H1 (cell line): Measurements from ENCODE around the gene TMEM266. TPM values are rescaled to one million over a fixed set of nuclear protein-coding genes. Genes with fewer than 3 reads are reported as not detected.

Experiments
- CTCF ChIA-PET: fragments of 300-600 bp; sonication (Branson Sonifier 250); formaldehyde crosslinking; loops from one replicate; lab custom pipeline; 2021; ENCODE audit not compliant: partially characterized antibody; lab: Charles Lee
- POLR2A ChIA-PET: fragments of 300-600 bp; sonication (Branson Sonifier 250); formaldehyde crosslinking; loops from one replicate; lab custom pipeline; 2021; ENCODE audit warnings: inconsistent platforms; ENCODE audit not compliant: partially characterized antibody; lab: Charles Lee
- DNase-seq, 2 experiments: peaks; one replicate each; pipeline versions ENCODE4 v3.0.0 to v3.0.0-alpha.2; 2010 to 2022; ENCODE audit warnings: low spot score in 2 of 2, low read depth in 1 of 2, mixed read lengths in 1 of 2
- FAIRE-seq: peaks from 2 replicates; lab custom pipeline; 2011; peaks lifted over from hg19 to GRCh38; lab: Jason Lieb, UNC
- H2AFZ ChIP-seq: 2 replicates; pipeline ENCODE4 v1.8.1; 2012; ENCODE audit warnings: low read length, inconsistent platforms
- H2AK5ac ChIP-seq: 2 replicates; pipeline ENCODE4 v1.6.1; 2013; ENCODE audit warnings: low read depth, low read length
- H2BK120ac ChIP-seq: replicated peaks from 2 replicates; pipeline ENCODE3; 2013; ENCODE audit warnings: low read depth, low read length, inconsistent platforms
- H2BK12ac ChIP-seq: 2 replicates; pipeline ENCODE4 v1.6.1; 2013; ENCODE audit warnings: low read depth, low read length
- H2BK15ac ChIP-seq: 2 replicates; pipeline ENCODE4 v1.6.1; 2013; ENCODE audit warnings: low read length
- H2BK20ac ChIP-seq: 2 replicates; pipeline ENCODE4 v1.6.1; 2013; ENCODE audit warnings: low read length
- H2BK5ac ChIP-seq: 2 replicates; pipeline ENCODE4 v1.6.1; 2013; ENCODE audit warnings: low read depth, low read length
- H3K14ac ChIP-seq: 2 replicates; pipeline ENCODE4 v1.6.1; 2013; ENCODE audit warnings: inconsistent platforms; ENCODE audit not compliant: insufficient read length
- H3K18ac ChIP-seq: 2 replicates; pipeline ENCODE4 v1.6.1; 2013; ENCODE audit warnings: low read length; ENCODE audit errors: extremely low read depth
- H3K23ac ChIP-seq: 2 replicates; pipeline ENCODE4 v1.6.1; 2013; ENCODE audit warnings: inconsistent platforms; ENCODE audit not compliant: insufficient read length
- H3K23me2 ChIP-seq: 2 replicates; pipeline ENCODE4 v1.6.1; 2013; ENCODE audit warnings: low read depth, low read length
- H3K27ac ChIP-seq: 2 replicates; pipeline ENCODE4 v1.6.1; 2011; ENCODE audit warnings: low read depth, low read length, inconsistent platforms
- H3K27me3 ChIP-seq, 4 experiments: replicated peaks in 1 of 4; 1 replicate in 1 of 4; 2 replicates in 3 of 4; pipeline versions ENCODE4 v1.6.1 to v1.8.1; 2011 to 2013; ENCODE audit warnings: low read length in 3 of 4, mild to moderate bottlenecking in 3 of 4, inconsistent platforms in 2 of 4, mixed read lengths in 2 of 4, moderate library complexity in 1 of 4; ENCODE audit not compliant: control insufficient read depth in 3 of 4, insufficient read depth in 3 of 4; ENCODE audit errors: extremely low read depth in 1 of 4
- H3K36me3 ChIP-seq, 4 experiments: 2 replicates each; pipeline versions ENCODE4 v1.6.1 to v1.8.1; 2011 to 2013; ENCODE audit warnings: mild to moderate bottlenecking in 4 of 4, low read length in 3 of 4, moderate library complexity in 2 of 4, control low read depth in 1 of 4, inconsistent platforms in 1 of 4; ENCODE audit not compliant: insufficient read depth in 4 of 4, control insufficient read depth in 2 of 4
- H3K4ac ChIP-seq: replicated peaks from 2 replicates; pipeline ENCODE3; 2013; ENCODE audit warnings: low read length, low read depth, mixed read lengths, inconsistent platforms; ENCODE audit not compliant: insufficient read length
- H3K4me1 ChIP-seq, 4 experiments: replicated peaks in 1 of 4; 1 replicate in 1 of 4; 2 replicates in 3 of 4; pipeline versions ENCODE4 v1.6.1 to v1.8.1; 2011 to 2013; ENCODE audit warnings: low read length in 3 of 4, inconsistent platforms in 2 of 4, mixed read lengths in 1 of 4; ENCODE audit not compliant: insufficient read depth in 4 of 4, control insufficient read depth in 3 of 4
- H3K4me2 ChIP-seq, 2 experiments: 2 replicates each; pipeline versions ENCODE4 v1.6.1 to v1.8.1; 2011 to 2013; ENCODE audit warnings: low read depth in 2 of 2, low read length in 2 of 2, control low read depth in 1 of 2, inconsistent platforms in 1 of 2, mild to moderate bottlenecking in 1 of 2; ENCODE audit not compliant: insufficient read depth in 1 of 2
- H3K4me3 ChIP-seq, 4 experiments: fragments of 200-600, 300-600 bp in 1 of 4; sonication (generic), shearing (Covaris generic), sonication (Bioruptor Twin) in 1 of 4; 2 replicates each; pipeline versions ENCODE4 v1.5.1 to v1.8.1; 2011 to 2016; ENCODE audit warnings: low read length in 4 of 4, low read depth in 3 of 4, control low read depth in 2 of 4, inconsistent platforms in 2 of 4, mild to moderate bottlenecking in 2 of 4, mixed read lengths in 1 of 4, moderate library complexity in 1 of 4; ENCODE audit not compliant: insufficient read depth in 2 of 4; ENCODE audit errors: extremely low read depth in 1 of 4
- H3K56ac ChIP-seq: replicated peaks from 2 replicates; pipeline ENCODE3; 2013; ENCODE audit warnings: low read depth, mild to moderate bottlenecking, mixed read lengths, low read length, inconsistent platforms; ENCODE audit not compliant: insufficient read length
- H3K79me1 ChIP-seq: 2 replicates; pipeline ENCODE4 v1.6.1; 2013; ENCODE audit warnings: low read depth, low read length, control low read depth
- H3K79me2 ChIP-seq, 2 experiments: 2 replicates each; pipeline versions ENCODE4 v1.6.1 to v1.8.1; 2012 to 2013; ENCODE audit warnings: low read length in 2 of 2, mild to moderate bottlenecking in 2 of 2, inconsistent platforms in 1 of 2; ENCODE audit not compliant: insufficient read depth in 2 of 2, control insufficient read depth in 1 of 2
- H3K9ac ChIP-seq, 4 experiments: replicated peaks in 1 of 4; 1 replicate in 1 of 4; 2 replicates in 3 of 4; pipeline versions ENCODE4 v1.6.1 to v1.8.1; 2011 to 2013; ENCODE audit warnings: low read depth in 3 of 4, low read length in 3 of 4, control low read depth in 2 of 4, mild to moderate bottlenecking in 2 of 4, moderate library complexity in 2 of 4, inconsistent platforms in 1 of 4; ENCODE audit errors: extremely low read depth in 1 of 4
- H3K9me3 ChIP-seq, 2 experiments: 2 replicates each; pipeline versions ENCODE4 v1.6.1 to v1.8.1; 2012 to 2013; ENCODE audit warnings: mild to moderate bottlenecking in 2 of 2, moderate library complexity in 2 of 2, control low read depth in 1 of 2, inconsistent platforms in 1 of 2, low read depth in 1 of 2, low read length in 1 of 2, mixed read lengths in 1 of 2; ENCODE audit not compliant: insufficient read depth in 2 of 2
- H4K20me1 ChIP-seq, 2 experiments: replicated peaks in 1 of 2; 2 replicates each; pipeline versions ENCODE3 to v1.8.1; 2011 to 2013; ENCODE audit warnings: inconsistent platforms in 2 of 2, low read length in 2 of 2, mild to moderate bottlenecking in 1 of 2; ENCODE audit not compliant: insufficient read depth in 2 of 2, control insufficient read depth in 1 of 2
- H4K5ac ChIP-seq: 2 replicates; pipeline ENCODE4 v1.6.1; 2013; ENCODE audit warnings: low read length, low read depth, mixed read lengths, inconsistent platforms; ENCODE audit not compliant: insufficient read length
- H4K8ac ChIP-seq: 2 replicates; pipeline ENCODE4 v1.8.0; 2013; ENCODE audit warnings: mild to moderate bottlenecking, moderate library complexity, low read length, inconsistent platforms; ENCODE audit not compliant: insufficient read depth; ENCODE audit errors: extremely low read depth
- H4K91ac ChIP-seq: replicated peaks from 2 replicates; pipeline ENCODE3; 2013; ENCODE audit warnings: low read length, mixed read lengths, inconsistent platforms; ENCODE audit not compliant: insufficient read length
- CTCF ChIP-seq, 3 experiments: IDR thresholded peaks; 1 replicate in 2 of 3; 2 replicates in 1 of 3; pipeline versions ENCODE4 v1.5.1 to v1.6.1; 2011; ENCODE audit warnings: low read length in 3 of 3, mild to moderate bottlenecking in 3 of 3, inconsistent platforms in 2 of 3, low read depth in 1 of 3, moderate library complexity in 1 of 3; ENCODE audit not compliant: insufficient read depth in 1 of 3; ENCODE audit errors: control extremely low read depth in 1 of 3
- EGR1 ChIP-seq: IDR thresholded peaks from 2 replicates; pipeline ENCODE4 v1.6.1; 2011; ENCODE audit warnings: low read depth, low read length, borderline replicate concordance
- JUN ChIP-seq: IDR thresholded peaks from 2 replicates; pipeline ENCODE4 v1.6.1; 2011; ENCODE audit warnings: low read depth, mild to moderate bottlenecking, improper control_type of control experiment, low read length
- NRF1 ChIP-seq: IDR thresholded peaks from 2 replicates; pipeline ENCODE4 v1.6.1; 2011; ENCODE audit warnings: mild to moderate bottlenecking, low read depth, low read length, improper control_type of control experiment
- RAD21 ChIP-seq, 2 experiments: IDR thresholded peaks in 1 of 2; conservative IDR thresholded peaks in 1 of 2; 2 replicates each; pipeline ENCODE4 v1.6.1; 2011; ENCODE audit warnings: low read depth in 2 of 2, low read length in 2 of 2, improper control_type of control experiment in 1 of 2, inconsistent platforms in 1 of 2, mild to moderate bottlenecking in 1 of 2, moderate library complexity in 1 of 2
- SIN3A ChIP-seq, 2 experiments: IDR thresholded peaks in 1 of 2; conservative IDR thresholded peaks in 1 of 2; 2 replicates each; pipeline ENCODE4 v1.6.1; 2011 to 2012; ENCODE audit warnings: low read length in 2 of 2, improper control_type of control experiment in 1 of 2, low read depth in 1 of 2, mild to moderate bottlenecking in 1 of 2
- SIX5 ChIP-seq: IDR thresholded peaks from 2 replicates; pipeline ENCODE4 v1.6.1; 2011; ENCODE audit warnings: mild to moderate bottlenecking, low read depth, low read length
- SP4 ChIP-seq: IDR thresholded peaks from 2 replicates; pipeline ENCODE4 v1.6.1; 2012; ENCODE audit warnings: low read length, inconsistent platforms
- SUZ12 ChIP-seq: fragments of 200-600 bp; sonication (generic); IDR thresholded peaks from 2 replicates; pipeline ENCODE4 v1.6.1; 2012; ENCODE audit warnings: mild to moderate bottlenecking, inconsistent platforms, low read length, moderate library complexity, mixed read lengths
- TEAD4 ChIP-seq: IDR thresholded peaks from 2 replicates; pipeline ENCODE4 v1.6.1; 2012; ENCODE audit warnings: low read depth, low read length, inconsistent platforms, mixed read lengths
- YY1 ChIP-seq: IDR thresholded peaks from 2 replicates; pipeline ENCODE4 v1.6.1; 2011; ENCODE audit warnings: low read depth, mild to moderate bottlenecking, low read length
- WGBS, 2 experiments: shearing (Covaris generic) in 1 of 2; methylation state at CpG; one replicate each; pipeline versions ENCODE4 v1.1.6 to v1.1.7; 2013 to 2015; ENCODE audit warnings: low lambda C conversion rate in 2 of 2, mixed read lengths in 2 of 2, inconsistent platforms in 1 of 2, low coverage in 1 of 2, missing lambda C conversion rate in 1 of 2; ENCODE audit not compliant: insufficient replicate concordance in 2 of 2, insufficient coverage in 1 of 2, insufficient read length in 1 of 2; ENCODE audit errors: extremely low coverage in 1 of 2, missing lambda C conversion rate in 1 of 2; 5-methylcytosine and 5-hydroxymethylcytosine counted together
- polyA plus RNA-seq, 7 experiments: library from polyadenylated mRNA; depleted of rRNA in 3 of 7; stranded (reverse) in 5 of 7; unstranded in 2 of 7; fragments of >200 nt in 5 of 7; fragments of 200-250 nt in 2 of 7; gene quantifications; 1 replicate in 5 of 7; 2 replicates in 1 of 7; 4 replicates in 1 of 7; pipeline versions ENCODE4 v1.2.1 to v1.2.3, GENCODE V29; 2011 to 2013; ENCODE audit warnings: missing spikeins in 2 of 7, mixed read lengths in 2 of 7
- total RNA-seq: library from RNA; stranded (reverse); fragmentation: NEBNext Ultra II Directional; extraction: Animal tissue kit (Norgen Biotek cat#: 25700); gene quantifications from 2 replicates; pipeline ENCODE4 v1.2.1, GENCODE V29; 2021

TMEM266 gene
- total and polyA plus RNA-seq, 2 of the 8 experiments (the other 6 are each of a cell fraction or from before 2014, with no cell fraction given): 2.6 TPM

GRCh38 chr15:76056931-76057330 is 2.9 kb upstream of the TMEM266 start:
- no peak overlapping the region for H2BK120ac ChIP-seq
- no peak overlapping the region for H2AK5ac ChIP-seq
- DNase-seq: no peak
- no peaks in the 10 kb centered on the region for H3K9me3 ChIP-seq
- H3K4me3 ChIP-seq: 0 out of 8 replicates have a peak overlapping the region, but pooled peaks of 1 of the 4 experiments have one; percentile 16
- H3K23me2 ChIP-seq: peaks cover 5% of the 10 kb centered on the region; the same call in 1 of the 2 replicates
- H3K14ac ChIP-seq: no peak overlapping the region
- peaks cover 0 to 14% (median 3%) of the 10 kb centered on the region in 4 experiments; a peak in 5 of 7 replicates for H3K27me3 ChIP-seq
- no peak overlapping the region for H4K5ac ChIP-seq
- no peaks in the 10 kb centered on the region for H4K20me1 ChIP-seq
- no peak overlapping the region for H2BK5ac ChIP-seq
- H3K4me1 ChIP-seq: peaks cover 0 to 16% (median 6%) of the 10 kb centered on the region in 4 experiments; a peak in 6 of 7 replicates
- H2BK20ac ChIP-seq: no peak overlapping the region
- CTCF ChIA-PET: interaction anchor here (0.5 to 5.9 kb wide), 26 partner anchors 9 to 247 kb away, joined by 3 to 164 read pairs (median 5); no protein-coding TSS in a partner anchor
- H2BK15ac ChIP-seq: no peak overlapping the region
- no peak overlapping the region for H3K9ac ChIP-seq
- POLR2A ChIA-PET: no interaction called here
- H3K79me1 ChIP-seq: no peaks in the 10 kb centered on the region
- no peaks in the 10 kb centered on the region for H3K36me3 ChIP-seq
- no peak overlapping the region for H3K56ac ChIP-seq
- H3K27ac ChIP-seq: no peak overlapping the region
- H3K23ac ChIP-seq: no peak overlapping the region
- H4K91ac ChIP-seq: no peak overlapping the region
- no peak overlapping the region for H2BK12ac ChIP-seq
- 57% methylated on average over 3 of the region's 3 CpGs; no CpG with 5 or more reads in 1 of the 2 experiments for WGBS, 2 experiments
- no peak overlapping the region; the same call in 1 of the 2 replicates for H2AFZ ChIP-seq
- H3K79me2 ChIP-seq: no peaks in the 10 kb centered on the region
- peak overlapping the region; percentile 1 to 50; a peak in 2 of 4 replicates for H3K4me2 ChIP-seq
- H3K18ac ChIP-seq: no peak overlapping the region
- H3K4ac ChIP-seq: no peak overlapping the region
- no peak overlapping the region for H4K8ac ChIP-seq
- FAIRE-seq: no peak
- no peak for TF ChIP-seq CTCF (IDR thresholded peaks at IDR 0.05; ENCODE audit: control extremely low read depth in 1 of 3, insufficient read depth in 1 of 3, low read depth in 1 of 3, low read length in 3 of 3)
- TF ChIP-seq SIN3A (conservative IDR thresholded peaks at IDR 0.05 in 1 of 2, IDR thresholded peaks at IDR 0.05 in 1 of 2; ENCODE audit: low read depth in 1 of 2, low read length in 2 of 2): no peak
- no peak for TF ChIP-seq SIX5
- TF ChIP-seq EGR1: no peak
- no peak for TF ChIP-seq NRF1
- no peak for TF ChIP-seq YY1
- TF ChIP-seq TEAD4: no peak
- TF ChIP-seq JUN: no peak
- TF ChIP-seq SUZ12: no peak
- TF ChIP-seq SP4: no peak
- no peak for TF ChIP-seq RAD21 (IDR thresholded peaks at IDR 0.05 in 1 of 2, conservative IDR thresholded peaks at IDR 0.05 in 1 of 2; ENCODE audit: low read depth in 2 of 2, low read length in 2 of 2)
